GM19328 (cell line): Measurements from ENCODE around the gene GSTA2.
"Not testable (repeated sequence)": the region's sequence is repeated elsewhere in the genome, so short reads cannot be mapped to it uniquely, and the experiment has no call there.

Experiments used
- ATAC-seq: cut with Tn5 transposase; IDR thresholded peaks from one replicate; pipeline ENCODE4 v1.9.1; 2021; ENCODE audit warnings: mild to moderate bottlenecking, moderate library complexity; ENCODE audit not compliant: unreplicated experiment

Gene GSTA2

GRCh38 chr6:52760105-52760765, 3.0 kb downstream of the GSTA2 start:
- ATAC-seq: no peak

- no peak for ATAC-seq
Measured at GRCh38 chr6:52759085-52759484, 4.2 kb downstream of the GSTA2 start.

- ATAC-seq: not testable (repeated sequence)
Measured at GRCh38 chr6:52757651-52758338, 5.5 kb downstream of the GSTA2 start.

GRCh38 chr6:52754443-52754842, 8.8 kb downstream of the GSTA2 start:
- no peak for ATAC-seq

GRCh38 chr6:52753137-52753536, 10.1 kb downstream of the GSTA2 start:
- ATAC-seq: not testable (repeated sequence)

GRCh38 chr6:52752310-52752709, 11.0 kb downstream of the GSTA2 start:
- no peak for ATAC-seq

GRCh38 chr6:52749556-52750152, 13.6 kb downstream of the GSTA2 start:
- ATAC-seq: no peak

GRCh38 chr6:52747301-52747700, 16.0 kb downstream of the GSTA2 start:
- not testable (repeated sequence) for ATAC-seq

- no peak for ATAC-seq
Measured at GRCh38 chr6:52746213-52746612, 17.1 kb downstream of the GSTA2 start.

- ATAC-seq: no peak
Measured at GRCh38 chr6:52745764-52746201, 17.5 kb downstream of the GSTA2 start.

- no peak for ATAC-seq
Measured at GRCh38 chr6:52741872-52742271, 21.4 kb downstream of the GSTA2 start.

- ATAC-seq: no peak
Measured at GRCh38 chr6:52739627-52740026, 23.6 kb downstream of the GSTA2 start.

GRCh38 chr6:52739134-52739533, 24.1 kb downstream of the GSTA2 start:
- no peak for ATAC-seq

- no peak for ATAC-seq
Measured at GRCh38 chr6:52736145-52736544, 27.1 kb downstream of the GSTA2 start.

GRCh38 chr6:52735071-52735470, 28.2 kb downstream of the GSTA2 start:
- no peak for ATAC-seq

GRCh38 chr6:52734072-52734471, 29.2 kb downstream of the GSTA2 start:
- ATAC-seq: no peak

- no peak for ATAC-seq
Measured at GRCh38 chr6:52733172-52733571, 30.1 kb downstream of the GSTA2 start.

- no peak for ATAC-seq
Measured at GRCh38 chr6:52731719-52732118, 31.6 kb downstream of the GSTA2 start.

- ATAC-seq: no peak
Measured at GRCh38 chr6:52729576-52729975, 33.7 kb downstream of the GSTA2 start.

GRCh38 chr6:52728394-52728793, 34.9 kb downstream of the GSTA2 start:
- no peak for ATAC-seq

- no peak for ATAC-seq
Measured at GRCh38 chr6:52727908-52728307, 35.4 kb downstream of the GSTA2 start.
